ENCODE measurements around the gene AMMECR1.
A peak's percentile ranks its signal among the peaks of the same experiment; 100 is the strongest.

- TF ChIP-seq PREB (CRISPR knock-in tag; IDR thresholded peaks at IDR 0.05) (no peak), HDAC6 (IDR thresholded peaks at IDR 0.05; ENCODE audit: low read depth, low read length) (no peak), NCOA1 (CRISPR knock-in tag; IDR thresholded peaks at IDR 0.05) (no peak), ZFP41 (CRISPR knock-in tag; IDR thresholded peaks at IDR 0.05; ENCODE audit: borderline replicate concordance) (no peak), POLR2A (IDR thresholded peaks at IDR 0.05; ENCODE audit: insufficient read depth in 1 of 2, low read depth in 2 of 2, low read length in 2 of 2) (no peak), ETS1 (CRISPR knock-in tag; IDR thresholded peaks at IDR 0.05) (no peak), SAP130 (CRISPR knock-in tag; IDR thresholded peaks at IDR 0.05; ENCODE audit: low read depth) (peak; percentile 14; the same call in 1 of the 2 replicates)
- TF ChIP-seq, protein P1, sequence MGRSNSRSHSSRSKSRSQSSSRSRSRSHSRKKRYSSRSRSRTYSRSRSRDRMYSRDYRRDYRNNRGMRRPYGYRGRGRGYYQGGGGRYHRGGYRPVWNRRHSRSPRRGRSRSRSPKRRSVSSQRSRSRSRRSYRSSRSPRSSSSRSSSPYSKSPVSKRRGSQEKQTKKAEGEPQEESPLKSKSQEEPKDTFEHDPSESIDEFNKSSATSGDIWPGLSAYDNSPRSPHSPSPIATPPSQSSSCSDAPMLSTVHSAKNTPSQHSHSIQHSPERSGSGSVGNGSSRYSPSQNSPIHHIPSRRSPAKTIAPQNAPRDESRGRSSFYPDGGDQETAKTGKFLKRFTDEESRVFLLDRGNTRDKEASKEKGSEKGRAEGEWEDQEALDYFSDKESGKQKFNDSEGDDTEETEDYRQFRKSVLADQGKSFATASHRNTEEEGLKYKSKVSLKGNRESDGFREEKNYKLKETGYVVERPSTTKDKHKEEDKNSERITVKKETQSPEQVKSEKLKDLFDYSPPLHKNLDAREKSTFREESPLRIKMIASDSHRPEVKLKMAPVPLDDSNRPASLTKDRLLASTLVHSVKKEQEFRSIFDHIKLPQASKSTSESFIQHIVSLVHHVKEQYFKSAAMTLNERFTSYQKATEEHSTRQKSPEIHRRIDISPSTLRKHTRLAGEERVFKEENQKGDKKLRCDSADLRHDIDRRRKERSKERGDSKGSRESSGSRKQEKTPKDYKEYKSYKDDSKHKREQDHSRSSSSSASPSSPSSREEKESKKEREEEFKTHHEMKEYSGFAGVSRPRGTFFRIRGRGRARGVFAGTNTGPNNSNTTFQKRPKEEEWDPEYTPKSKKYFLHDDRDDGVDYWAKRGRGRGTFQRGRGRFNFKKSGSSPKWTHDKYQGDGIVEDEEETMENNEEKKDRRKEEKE (IDR thresholded peaks at IDR 0.05) = no peak
- TF ChIP-seq, protein P2, sequence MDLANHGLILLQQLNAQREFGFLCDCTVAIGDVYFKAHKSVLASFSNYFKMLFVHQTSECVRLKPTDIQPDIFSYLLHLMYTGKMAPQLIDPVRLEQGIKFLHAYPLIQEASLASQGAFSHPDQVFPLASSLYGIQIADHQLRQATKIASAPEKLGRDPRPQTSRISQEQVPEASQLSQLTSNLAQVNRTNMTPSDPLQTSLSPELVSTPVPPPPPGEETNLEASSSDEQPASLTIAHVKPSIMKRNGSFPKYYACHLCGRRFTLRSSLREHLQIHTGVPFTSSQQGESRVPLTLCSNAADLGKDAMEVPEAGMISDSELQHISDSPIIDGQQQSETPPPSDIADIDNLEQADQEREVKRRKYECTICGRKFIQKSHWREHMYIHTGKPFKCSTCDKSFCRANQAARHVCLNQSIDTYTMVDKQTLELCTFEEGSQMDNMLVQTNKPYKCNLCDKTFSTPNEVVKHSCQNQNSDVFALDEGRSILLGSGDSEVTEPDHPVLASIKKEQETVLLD (CRISPR knock-in tag; IDR thresholded peaks at IDR 0.05; ENCODE audit: low read depth) = no peak
- TF ChIP-seq, protein P3, sequence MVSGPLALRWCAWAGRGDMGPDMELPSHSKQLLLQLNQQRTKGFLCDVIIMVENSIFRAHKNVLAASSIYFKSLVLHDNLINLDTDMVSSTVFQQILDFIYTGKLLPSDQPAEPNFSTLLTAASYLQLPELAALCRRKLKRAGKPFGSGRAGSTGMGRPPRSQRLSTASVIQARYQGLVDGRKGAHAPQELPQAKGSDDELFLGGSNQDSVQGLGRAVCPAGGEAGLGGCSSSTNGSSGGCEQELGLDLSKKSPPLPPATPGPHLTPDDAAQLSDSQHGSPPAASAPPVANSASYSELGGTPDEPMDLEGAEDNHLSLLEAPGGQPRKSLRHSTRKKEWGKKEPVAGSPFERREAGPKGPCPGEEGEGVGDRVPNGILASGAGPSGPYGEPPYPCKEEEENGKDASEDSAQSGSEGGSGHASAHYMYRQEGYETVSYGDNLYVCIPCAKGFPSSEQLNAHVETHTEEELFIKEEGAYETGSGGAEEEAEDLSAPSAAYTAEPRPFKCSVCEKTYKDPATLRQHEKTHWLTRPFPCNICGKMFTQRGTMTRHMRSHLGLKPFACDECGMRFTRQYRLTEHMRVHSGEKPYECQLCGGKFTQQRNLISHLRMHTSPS (CRISPR knock-in tag; IDR thresholded peaks at IDR 0.05; ENCODE audit: low read depth) = no peak
Observed at GRCh38 chrX:110317061-110317819, 645 bp downstream of the AMMECR1 start.

All from HepG2 (cell line).